ELF-1 (cell line): ENCODE results near the gene ALDH3A2.
"Not testable (repeated sequence)": the region's sequence is repeated elsewhere in the genome, so short reads cannot be mapped to it uniquely, and the experiment has no call there.

Experiments
- DNase-seq: peaks from one replicate; pipeline ENCODE4 v3.0.0-alpha.2; 2016; ENCODE audit warnings: low read depth, low spot score

ALDH3A2 gene

DNA sequence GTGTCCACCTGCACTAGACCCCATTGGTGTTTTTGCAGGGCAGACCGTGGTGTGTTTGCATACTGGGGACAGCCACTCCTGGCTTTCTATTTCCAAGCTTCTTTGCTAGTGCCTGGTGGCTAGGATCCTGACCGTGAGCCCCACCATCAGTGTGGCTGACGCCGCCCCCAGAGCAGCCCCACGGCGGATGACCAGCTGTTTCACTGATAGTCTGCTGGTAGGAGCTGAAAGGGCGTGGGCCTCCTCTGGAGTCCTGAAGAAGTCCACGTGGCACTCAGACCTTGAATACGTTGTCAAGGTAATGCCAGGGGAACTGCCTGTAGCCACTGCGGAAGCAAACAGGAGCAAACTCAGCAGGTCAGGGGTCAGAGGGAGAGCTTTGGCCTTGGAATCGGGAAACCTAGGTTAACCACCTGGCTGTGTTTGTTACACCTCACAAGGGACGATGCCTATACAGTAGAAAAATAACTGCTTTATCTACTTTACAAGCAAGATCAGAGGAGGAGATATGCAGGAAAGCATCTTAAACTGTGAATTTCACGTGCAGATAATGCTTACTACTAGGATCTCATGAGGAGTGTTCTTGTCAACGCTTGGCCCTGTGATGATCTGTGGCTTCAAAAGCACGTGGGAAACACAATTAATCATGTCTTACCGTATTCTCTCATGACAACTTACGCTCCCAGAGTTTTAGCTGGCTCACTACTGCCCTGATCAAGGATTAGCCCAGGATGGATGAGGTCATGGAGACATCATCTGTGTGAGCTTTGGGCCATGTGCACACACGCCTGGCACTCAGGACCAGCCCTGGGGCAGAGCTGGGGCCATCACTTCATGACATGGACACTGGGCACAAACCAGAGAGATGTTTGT, 30.3 kb downstream of the ALDH3A2 start:
- DNase-seq, result no peak

DNA sequence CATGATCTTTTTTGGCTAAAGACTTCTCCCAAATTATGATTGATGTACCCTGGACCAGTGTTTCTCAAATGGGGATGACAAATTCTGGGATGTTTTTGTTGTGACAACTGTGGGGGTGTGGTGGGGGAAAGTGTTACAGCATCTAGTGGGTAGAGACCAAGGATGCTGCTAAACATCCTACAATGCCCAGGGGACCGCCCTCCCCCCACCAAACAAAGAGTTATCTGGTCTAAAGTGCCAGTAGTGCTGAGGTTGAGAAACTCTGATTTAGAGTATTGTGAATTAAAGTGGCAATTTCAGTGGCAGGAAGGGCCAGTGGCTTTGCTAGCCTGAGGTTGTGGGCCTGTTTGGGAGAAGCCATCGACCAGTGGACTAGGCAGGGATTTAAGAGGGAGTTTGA, 34.6 kb downstream of the ALDH3A2 start:
- no peak for DNase-seq

DNA sequence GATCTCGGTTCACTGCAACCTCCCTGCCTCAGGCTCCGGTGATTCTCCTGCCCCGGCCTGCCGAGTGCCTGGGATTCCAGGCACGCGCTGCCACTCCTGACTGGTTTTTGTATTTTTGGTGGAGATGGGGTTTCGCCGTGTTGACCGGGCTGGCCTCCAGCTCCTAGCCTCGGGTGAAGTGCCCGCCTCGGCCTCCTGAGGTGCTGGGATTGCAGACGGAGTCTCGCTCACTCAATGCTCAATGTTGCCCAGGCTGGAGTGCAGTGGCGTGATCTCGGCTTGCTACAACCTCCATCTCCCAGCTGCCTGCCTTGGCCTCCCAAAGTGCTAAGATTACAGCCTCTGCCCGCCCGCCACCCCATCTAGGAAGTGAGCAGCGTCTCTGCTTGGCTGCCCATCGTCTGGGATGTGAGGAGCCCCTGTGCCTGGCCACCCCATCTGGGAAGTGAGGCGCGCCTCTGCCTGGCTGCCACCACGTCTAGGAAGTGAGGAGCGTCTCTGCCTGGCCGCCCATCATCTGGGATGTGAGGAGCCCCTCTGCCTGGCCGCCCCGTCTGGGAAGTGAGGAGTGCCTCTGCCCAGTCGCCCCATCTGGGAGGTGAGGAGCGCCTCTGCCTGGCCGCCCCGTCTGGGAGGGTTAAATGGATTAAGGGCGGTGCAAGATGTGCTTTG, 36.5 kb downstream of the ALDH3A2 start:
- not testable (repeated sequence) for DNase-seq

DNA sequence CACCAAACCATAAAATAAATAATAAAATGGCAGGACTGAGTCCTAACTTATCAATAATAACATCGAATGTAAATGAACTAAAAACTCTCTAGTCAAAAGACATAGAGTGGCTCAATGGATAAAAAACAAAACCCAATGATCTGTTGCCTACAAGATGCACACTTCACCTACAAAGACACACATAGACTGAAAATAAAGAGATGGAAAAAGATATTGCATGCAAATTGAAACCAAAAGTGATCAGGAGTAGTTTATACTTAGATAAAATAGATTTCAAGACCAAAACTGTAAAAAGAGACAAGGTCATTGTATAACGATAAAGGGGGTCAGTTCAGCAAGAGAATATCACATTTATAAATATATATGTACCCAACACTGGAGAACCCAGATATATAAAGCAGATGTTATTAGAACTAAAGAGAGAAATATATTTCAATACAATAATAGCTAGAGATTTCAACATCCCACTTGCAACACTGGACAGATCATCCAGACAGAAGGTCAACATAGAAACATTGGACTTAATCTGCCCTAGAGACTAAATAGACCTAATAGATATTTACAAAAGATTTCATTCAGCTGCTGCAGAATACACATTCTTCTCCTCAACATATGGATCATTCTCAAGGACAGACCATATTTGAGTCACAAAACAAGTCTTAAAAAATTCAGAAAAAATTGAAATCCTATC, 38.0 kb downstream of the ALDH3A2 start:
- no peak for DNase-seq

DNA sequence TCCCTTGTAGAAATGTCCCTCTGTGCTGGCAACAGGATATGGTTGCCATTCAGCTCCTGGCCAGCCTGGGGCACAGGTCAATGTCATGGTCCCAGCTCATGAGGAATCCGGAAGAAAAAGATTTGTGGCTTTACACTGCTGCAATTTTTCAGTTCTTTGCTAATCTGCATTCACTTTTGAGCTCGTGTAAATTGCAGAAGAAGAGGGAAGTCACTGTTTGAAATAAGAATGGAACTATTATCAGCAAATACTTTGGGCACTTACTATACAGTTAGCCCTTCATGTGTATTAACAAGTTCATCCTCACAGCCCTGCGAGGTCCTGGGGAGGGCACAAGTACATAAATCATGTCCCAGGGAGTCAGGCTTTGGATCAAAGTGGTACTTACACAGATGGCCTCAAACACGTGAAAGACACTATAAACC, 53.7 kb downstream of the ALDH3A2 start:
- DNase-seq, result no peak

DNA sequence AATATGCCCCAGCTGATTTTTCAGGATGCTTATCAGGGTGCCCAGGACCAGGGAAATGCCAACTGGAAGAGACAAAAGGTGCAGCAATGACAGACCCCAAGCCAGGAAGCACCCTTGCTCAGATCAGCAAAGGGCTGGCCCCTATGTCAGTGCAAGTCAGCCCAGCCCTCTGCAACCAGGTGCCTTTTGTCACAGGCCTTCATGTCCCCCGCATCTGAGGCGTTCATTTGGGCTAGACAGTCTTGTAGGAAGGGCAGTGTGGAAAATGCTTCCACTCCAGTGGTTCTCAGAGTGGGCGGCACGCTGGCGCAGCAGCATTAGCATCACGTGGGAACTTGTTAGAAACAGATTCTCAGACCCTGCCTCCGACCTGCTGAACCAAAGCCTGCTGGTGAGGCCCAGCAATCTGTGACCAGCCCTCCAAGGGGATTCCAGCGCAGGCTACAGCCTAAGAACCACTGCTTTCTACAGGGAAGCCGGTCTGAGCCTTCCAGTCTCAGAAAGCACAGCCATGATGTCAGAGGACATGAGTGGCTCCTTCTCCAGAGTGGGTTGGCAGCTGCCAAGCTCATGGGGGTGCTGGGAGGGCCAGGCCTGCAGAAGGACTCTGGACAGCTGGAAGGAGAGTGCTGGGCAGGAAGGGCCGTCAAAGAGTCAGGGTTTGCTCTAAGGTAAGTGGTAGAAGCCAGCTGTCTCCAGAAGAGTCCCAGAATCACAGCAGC, 54.7 kb downstream of the ALDH3A2 start:
- peak; percentile 37 for DNase-seq

DNA sequence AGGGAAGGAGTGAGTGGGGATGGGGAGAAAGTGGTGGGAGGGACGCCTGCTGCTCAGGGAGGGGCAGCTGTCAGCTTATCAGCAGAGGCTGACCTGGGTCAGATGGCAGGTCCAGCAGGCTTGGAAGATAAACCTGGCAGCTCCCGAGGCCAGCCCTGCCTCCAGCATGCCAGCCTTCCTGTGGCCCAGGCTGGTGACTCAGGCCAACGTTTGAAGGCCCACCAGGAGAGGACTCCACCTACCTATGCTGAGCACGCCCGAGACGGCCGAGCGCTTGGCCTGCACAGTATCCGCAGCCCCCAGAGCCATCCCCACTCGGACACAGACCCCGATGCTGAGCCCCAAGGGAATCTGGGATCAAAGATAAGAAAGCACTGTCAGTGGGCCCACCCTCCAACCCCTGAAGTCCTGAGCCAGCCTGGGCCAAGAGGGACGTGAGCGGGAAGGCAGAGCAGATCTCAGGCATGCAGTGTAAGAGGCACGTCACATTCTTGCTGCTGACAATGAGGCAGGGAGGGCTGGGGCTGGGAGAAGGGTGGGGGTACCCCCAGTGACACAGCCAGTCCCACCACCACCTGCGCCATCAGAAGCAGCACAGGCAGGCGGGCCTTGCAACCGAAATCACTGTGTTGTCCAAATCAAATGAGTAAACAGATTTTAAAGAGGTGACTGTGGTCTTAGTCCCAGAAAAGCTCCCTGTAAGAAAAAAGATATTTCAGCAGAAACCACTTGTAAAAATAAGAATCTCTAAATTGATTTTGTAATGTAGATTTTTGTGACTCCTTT, 55.5 kb downstream of the ALDH3A2 start:
- DNase-seq, result peak; percentile 76

DNA sequence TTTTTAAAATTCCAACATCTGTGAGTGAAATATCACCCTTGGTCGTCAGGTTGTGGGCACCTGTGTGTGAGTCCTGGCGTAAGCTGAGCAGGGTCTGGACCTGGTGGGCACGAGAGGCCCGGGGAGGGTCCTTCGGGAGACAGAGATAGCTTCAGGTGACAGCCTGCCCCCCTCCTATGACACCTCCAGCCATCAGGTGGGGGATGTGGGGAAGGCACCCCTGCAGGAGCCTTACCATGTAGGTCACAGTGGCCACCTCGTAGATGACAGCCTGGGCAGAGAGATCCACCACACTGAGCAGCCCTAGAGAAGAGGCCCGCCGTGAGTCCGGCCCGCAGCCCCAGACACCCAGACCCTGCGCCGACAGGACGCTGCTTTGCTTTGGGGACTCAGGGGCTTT, 56.6 kb downstream of the ALDH3A2 start:
- DNase-seq, result no peak

DNA sequence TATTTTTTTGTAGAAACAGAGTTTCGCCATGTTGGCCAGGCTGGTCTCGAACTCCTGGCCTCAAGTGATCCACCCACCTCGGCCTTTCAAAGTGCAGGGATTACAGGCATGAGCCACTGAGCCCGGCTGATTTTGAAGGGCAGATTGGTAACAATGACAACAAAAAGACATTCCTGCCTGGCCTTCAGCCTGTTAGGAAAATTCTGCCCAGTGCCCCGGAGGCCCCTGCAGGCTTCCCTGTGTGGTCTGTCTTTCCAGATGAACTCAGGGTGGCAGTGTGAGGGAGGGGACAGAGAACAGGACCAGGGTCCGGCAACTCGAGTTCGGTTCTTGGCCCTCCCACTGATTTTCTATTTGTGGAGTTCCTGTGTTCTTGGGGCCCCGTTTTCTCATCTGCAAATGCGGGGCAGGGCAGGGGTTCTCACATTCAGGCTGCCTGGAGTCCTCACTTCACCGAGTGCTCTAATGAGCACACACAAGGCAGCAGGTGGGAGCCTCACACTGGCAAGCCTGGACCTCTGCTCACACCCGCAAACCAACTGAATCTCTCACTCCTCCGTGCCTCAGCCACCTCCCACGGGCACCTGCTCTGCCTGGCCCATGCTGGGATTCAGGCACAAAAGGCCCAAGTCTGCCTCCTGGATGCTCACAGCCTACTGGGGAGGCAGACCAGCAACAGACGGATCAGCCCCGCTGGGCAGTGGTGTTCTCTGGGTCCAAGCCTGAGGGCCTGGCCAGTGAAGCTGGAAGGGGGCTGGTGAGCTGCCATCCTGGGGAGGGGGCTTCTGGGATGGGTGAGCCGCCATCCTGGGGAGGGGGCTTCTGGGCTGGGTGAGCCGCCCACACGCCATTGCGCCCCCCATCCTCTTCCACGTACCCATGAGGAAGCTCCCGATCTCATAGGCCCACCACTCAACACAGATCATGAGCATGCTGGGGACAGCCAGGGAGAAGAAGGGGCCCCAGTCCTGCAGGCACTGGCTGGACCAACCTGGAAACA, 57.5 kb downstream of the ALDH3A2 start:
- peak; percentile 60 for DNase-seq

DNA sequence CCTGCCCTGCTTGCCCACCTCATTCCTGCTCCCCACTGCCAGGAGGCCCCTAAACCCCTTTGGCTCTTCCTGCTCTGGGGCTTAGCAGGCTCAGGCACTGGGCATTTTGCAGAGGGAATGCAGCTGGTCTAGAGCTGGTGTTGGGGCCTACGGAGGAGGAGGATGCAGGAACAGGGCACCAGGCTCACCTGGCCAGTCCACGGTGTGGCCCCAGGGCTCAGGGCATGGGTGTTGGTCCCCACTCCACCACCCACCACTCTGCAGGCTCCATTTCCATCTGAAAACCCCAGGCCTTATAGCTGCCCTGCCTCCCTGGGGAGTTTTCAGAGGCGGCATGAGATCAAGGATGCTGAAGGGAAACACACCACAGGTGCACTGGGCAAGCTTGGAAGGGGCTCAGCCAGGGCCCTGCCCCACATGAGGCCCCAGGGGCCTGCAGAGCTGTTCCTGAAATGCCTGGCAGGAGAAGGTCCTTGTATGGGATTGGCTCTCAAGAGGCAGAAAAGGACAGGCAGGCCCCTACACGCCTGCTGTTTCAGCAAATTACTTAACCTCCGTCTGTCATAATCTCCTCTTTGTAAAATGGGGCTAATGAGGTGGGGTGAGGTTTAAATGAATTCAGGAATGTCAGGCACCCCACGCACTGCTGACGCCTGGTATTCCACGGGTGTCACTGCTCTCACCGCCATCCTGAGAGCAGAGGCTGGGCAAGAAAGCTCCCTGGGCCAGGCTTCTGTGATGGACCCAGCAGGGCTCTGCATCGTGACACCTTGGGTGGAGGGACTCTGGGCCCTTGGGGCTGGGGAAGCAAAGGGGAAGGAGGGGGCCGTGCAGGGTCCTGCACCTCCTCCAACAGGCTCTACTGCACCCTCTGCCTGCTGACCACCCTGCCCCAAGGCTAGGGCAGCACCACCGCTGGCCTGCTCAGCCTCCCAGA, 58.5 kb downstream of the ALDH3A2 start:
- DNase-seq, result no peak

DNA sequence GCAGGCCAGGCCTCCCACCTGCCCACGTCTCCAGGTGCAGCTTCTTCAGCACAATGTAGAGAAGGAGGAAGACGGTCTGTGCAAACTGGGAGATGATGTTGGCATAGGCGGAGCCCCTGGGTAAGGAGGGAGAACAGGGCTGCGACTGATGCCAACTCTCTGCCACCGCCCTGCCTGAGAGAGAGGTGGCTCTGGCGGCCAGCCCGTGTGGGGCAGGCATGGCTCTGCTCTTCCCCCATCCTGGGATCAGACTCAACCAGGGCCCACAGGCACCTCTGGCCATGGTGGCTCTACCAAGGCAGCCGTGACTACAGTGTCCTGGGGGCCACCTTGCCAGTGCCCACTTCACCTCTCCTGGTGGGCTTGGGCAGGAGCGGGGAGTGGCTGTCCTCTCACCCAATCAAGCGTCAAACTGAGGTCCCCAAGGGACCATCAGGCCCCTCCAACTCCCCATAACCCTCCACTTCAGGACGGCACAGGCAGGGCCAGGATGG, 59.2 kb downstream of the ALDH3A2 start:
- DNase-seq, result no peak

DNA sequence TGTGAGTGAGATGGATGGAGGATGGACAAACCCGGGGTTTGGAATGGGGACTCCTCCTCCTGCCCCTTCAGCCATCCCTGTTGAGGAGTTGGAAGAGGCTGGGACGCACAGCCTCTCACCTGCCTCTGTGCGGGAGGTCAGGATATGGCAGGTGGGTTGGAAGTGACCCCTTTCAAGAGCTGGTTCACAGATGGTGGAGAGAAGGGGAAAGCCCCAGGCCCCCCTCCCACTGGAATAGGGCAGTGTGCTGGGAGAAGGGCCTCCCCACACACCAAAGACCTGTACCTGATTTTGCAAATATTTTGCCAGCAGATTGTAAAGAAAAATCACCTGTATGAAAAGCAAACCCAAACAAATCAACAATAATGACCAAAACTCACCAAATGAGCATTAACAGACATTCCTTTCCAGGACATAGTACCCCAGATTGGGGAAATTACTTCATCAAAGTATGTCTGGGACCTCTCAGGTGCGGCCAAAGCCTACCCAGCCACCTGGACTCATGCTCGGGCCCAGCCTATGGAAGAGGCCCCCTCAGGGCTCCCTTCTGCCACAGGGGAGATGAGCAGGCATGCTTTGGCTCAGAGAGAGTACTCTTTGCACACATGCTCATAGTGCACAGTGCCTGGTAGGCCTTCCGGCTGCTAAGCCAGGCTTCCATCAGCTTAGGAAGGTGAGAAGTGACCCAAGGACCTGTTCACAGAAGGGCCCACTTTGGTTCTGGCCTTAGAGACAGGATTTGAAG, 60.1 kb downstream of the ALDH3A2 start:
- DNase-seq, result no peak

DNA sequence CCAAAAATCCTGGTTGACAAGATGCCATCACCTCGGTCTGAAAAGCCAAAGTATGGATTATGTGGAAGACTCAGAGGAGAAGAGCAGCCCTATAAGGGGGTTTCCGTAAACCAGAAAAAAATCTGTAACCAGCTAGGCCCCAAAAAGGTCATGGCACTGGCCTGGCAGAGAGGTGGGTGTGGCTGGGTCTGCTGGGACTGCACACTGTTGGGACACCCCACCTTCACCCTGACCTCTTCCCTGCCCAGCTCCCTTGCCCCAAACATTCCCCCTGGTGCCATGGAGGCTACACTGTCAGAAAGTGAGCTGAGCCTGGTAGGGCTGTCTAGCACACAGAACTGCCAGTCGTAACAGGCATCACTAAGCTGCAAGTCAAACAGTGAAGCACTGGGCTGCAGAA, 61.3 kb downstream of the ALDH3A2 start:
- no peak for DNase-seq

DNA sequence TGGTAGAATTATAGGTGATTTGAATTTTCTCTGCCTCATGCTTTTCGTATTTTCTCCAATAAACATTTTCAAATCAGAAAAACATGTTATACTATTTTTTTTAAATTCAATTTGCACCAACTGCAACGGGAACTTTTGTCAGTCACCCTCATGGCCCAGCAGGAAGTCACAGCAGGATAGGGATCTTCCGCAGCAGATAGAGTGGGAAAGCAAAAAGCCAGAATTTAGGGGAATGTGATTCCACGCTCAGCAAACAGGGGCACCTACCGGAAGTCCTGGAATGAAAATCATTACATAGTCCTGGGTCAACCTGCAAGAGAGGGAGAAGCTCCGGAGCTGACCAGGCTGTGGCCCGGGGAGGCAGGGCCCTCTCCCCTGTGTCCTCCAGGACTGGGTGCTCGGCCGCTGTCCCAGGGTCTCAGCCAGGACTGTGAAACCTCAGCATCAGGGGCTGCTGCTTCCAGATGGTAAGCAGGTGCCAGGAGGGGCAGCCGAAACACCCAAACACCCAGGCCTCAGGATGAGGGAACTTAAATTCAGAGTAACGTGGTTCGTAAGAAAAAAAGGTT, 64.0 kb downstream of the ALDH3A2 start:
- DNase-seq, result no peak

DNA sequence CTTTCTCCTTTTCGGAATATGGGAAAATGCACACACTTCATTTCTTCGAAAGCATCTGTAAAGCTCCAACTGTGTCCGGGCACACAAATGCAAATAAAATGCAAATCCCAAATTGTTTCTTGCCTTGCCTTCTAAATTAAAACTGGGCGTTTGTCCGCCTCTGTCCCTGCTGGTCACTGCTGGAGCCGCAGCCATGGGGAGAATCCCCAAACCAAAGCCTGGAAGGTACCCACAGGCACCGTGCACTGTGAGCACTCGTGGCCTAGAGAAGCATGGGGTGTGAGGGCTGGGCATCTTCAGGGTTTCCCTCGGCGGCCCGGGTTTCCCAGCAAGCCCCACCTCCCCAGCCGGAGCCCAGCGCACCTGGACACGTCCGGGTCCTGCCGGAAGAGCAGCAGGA, 64.9 kb downstream of the ALDH3A2 start:
- DNase-seq, result no peak

DNA sequence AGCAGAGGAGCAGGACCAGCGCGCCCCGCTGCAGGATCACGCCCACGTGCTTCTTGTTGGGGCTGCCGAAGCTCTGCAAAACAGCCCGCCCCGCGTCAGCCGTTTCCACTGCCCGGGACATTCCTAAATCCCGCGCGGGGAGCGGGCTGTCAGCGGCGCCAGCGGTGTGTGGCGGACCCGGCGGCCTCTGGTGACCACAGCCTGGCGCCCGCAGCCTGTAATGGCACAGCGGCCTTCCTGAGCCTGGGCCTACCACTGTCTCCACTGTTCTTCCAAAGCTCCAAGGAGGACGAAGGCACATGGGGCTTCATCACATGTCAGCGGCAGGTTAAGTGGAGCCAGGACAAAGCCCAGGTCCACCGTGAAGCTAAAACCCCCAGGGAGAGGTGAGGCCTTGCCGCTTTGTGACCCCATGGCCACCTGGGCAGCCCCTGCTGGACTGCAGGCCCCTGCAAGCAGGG, 65.4 kb downstream of the ALDH3A2 start:
- DNase-seq, result peak; percentile 26
